ENCODE data around the gene SSH2.
A peak's percentile ranks its signal among the peaks of the same experiment; 100 is the strongest.

Gene SSH2

DNA sequence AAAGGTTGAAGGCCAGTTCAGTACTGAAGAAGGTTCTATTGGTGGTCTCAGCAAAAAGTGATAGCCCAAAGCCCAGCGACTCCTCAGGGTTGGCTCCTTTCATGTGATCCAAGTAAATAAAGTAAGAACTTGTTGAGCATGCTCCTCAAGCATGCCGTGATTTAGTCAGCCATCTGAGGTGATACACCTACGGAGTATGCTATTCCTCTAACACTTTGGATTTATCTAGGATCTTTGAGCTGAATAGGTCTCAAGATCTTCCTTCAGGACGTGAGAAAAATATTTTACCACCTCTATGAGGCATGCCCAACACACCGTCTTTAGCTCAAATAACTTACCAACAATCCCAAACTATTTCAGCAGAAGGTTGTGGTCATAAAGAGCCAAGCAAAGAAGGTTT, 154.0 kb downstream of the SSH2 start:
- no peak for DNase-seq

DNA sequence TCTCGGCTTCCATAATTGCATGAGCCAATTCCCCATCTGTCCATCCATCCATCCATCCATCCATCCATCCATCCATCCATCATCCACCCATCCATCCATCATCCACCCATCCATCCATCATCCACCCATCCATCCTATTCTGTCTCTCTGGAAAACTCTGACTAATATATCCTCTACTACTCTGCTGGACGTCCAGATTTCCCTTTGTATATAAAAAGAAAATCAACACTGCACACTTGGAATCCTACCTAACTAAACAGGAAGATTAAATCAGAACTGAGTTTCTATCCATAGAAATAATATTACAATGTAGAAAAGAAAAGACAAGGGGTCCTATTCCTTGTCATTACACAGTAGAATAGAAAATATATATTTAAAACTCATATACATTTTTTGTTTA, 157.0 kb downstream of the SSH2 start:
- DNase-seq: no peak

DNA sequence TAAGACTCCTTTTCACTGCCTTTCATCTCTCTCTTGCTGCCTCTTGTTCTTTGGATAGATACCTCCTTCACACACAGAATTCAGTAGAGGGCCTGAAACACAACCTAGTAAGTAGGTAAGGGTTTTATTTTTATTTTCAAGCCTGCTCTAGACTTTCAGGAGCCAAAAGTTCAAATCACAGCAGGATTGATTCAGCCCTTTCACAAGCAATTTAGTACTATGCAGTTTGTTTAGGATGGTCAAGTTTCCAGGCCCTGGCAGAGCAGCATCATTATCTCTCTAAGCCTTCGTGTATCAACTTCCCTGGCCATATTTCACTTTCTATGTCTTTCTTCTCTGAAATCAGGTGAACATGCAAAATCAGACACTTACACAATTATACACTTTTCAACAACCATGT, 158.5 kb downstream of the SSH2 start:
- DNase-seq: no peak

DNA sequence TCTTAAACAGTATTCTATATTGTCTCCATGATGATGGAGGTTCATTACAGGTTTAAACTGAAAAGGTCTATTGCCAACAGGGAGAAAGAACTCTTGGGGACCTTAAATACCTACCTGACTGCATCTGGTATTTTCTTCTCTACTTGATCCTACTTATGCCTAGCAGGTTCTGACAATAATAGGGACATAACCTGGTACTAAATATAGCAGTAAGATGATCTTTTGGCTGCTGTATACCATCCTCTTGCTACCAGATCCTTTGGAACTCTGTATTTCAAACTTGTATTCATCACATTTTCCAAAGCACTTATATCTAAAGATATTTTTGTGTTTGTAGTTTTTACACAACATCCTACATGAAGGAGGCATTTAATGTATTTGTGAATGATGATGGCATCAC, 160.8 kb downstream of the SSH2 start:
- no peak for DNase-seq

DNA sequence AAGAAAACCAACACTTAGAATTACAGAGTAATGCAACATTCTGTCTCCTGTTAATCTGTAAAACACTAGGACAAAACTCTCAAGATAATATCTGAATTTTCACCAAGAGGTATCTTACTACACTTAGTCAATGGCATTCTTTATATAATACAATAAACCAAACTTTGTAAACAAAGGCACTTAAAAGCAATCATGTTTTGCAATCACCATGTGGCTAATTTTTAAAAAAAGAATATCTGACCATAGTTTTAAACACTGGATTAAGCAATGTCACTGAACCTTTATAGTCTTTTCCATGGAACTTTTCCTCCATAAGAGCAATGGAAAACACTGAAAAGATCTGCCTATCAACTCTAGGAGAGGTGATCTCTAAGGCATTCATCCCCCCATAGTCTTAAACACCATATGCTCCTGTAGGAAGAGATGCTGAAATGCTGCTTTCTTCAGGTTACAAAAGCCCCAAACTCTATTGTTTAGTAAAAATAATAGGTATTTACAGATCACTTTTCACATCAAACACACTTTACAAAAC, 163.2 kb downstream of the SSH2 start:
- no peak for DNase-seq

DNA sequence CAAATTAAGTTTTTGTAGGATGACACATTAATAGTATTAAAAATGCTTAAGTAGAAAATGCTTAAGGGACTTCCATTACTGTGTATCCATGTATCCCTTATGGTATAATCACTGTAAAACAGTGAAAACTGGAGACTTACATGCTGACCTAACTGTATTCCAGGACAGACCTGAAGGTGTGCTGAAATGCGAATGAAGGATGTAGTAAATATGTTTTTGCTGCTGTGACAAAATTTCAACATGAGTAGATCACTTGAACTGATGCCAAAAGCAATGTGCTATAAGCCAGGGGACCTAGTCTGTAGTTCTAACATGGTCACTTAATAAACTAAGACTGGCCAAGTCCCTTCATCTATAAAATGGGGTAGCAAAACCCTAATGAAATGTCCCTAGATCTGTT, 165.3 kb downstream of the SSH2 start:
- no peak for DNase-seq

DNA sequence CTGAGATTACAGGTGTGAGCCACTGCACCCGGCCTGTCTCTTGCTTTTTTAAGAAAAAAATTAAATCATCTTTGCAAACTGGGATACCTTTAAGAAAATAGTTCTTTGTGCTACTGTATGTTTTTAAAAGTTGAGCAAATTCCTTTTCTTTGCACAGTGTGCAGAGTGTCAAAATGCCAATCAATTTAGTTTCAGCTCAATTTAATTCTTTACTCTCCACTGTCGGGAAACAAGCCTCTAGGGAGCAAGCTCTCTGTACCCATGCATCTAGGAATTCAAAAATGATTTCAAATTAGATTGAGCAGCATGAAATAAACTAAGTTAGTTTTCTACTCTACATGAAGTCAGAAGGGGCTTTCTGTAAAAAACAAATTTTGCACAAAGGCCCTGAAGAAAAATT, 165.8 kb downstream of the SSH2 start:
- DNase-seq: no peak

DNA sequence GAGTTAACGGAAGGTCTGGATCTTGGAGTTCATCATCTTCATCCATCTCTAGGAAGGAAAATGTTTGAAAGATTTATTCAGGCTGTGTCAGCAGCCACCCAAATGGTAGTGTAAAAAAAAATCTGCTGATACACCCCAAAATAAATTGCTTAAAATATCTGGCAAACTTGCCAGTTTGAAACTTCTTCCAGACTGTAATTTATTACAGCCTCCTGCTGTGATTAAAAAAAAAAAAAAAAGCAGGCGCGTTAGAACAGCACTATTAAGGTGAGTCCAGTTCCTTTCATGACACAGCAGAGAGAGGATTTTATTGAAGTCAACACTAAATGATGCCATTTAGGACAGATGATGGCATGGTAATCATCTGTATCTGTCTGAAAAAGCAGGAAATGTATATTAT, 166.8 kb downstream of the SSH2 start:
- no peak for DNase-seq

DNA sequence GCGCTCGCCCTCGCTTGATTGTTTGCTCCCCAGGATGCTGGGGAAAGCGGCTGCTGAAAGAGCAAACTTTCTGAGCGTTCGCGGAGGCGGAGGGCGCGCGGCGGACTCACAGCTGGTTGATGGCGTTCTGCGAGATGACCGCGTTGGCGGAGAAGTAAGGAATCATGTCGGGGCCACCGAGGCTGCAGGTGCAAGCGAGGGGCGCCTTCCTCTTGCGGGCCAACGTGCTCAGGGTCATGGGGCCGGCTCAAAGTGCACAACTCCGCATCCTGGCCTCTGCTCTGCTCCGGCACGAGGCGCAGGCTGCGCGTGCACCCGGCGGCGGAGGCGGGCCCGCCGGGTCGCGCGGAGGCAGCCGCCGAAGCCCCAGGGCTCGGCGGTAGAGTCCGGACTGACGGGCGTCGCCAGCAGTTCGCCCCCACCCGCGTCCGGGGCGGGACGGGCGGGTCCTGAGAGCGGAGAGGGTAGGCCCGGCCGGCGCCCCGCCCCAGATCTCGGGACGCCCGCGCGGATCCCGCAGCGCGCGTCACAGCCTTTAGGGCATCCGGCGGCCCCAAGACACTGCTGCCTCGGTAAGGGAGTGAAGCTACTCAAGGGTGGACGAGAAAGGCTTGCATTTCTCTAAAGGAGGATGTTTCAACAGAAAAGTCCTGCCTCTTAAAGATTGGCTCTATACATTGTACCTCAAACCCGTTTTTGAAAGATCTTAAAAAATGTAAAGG, 168.8 kb downstream of the SSH2 start:
- peak; percentile 93 for DNase-seq

DNA sequence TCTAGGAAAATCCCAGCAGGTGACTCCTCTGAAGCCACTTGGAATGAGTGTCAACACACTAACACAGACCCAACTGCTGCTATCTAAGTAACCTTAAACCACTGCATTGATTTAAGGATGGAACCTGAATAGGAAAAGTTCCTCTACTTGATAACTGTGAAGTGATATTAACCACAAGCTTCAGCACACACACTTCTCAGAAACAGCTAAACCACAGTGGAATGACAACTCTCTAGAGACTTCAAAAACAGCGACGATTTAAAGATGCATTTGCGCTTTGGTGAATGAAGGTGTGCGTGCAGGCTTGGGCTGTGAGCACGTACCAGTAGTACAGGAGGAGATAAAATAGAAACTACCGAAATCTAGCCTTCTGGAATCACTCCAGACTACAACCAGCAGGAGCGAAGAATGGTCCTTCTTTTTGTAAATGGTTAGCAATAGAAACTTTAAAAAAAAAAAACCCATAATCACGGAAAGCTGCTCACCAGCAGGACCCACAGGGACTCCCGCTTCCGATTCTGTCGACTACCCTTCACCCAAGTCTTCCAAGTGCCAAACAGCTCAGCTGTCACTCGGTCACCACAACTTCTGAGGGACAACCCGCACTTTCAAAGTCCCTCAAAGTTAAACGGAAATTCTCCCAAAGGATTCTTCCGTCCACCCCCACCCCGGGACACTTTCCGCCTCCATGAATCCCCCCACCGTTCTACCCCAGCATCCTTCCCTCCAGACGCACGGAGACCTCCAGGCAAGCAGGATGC, 169.6 kb downstream of the SSH2 start:
- DNase-seq: peak; percentile 55

DNA sequence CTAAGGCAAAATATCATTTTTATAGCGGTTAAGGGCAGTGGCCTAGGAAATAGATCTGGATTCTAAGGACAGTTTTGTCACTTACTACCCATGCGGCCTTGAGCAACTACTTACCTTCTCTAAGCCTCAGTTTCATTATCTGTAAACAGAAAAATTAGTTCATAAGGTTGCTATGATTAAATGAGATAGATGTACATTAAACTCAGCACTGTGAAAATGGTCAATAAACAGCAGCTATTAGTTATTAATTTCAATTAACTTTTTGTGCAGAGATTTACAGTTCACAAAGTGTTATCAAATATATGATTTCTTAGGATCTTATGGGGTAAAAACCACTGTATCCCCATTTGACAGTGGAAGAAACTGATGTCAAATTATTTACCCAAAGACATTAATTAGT, 171.8 kb downstream of the SSH2 start:
- no peak for DNase-seq

DNA sequence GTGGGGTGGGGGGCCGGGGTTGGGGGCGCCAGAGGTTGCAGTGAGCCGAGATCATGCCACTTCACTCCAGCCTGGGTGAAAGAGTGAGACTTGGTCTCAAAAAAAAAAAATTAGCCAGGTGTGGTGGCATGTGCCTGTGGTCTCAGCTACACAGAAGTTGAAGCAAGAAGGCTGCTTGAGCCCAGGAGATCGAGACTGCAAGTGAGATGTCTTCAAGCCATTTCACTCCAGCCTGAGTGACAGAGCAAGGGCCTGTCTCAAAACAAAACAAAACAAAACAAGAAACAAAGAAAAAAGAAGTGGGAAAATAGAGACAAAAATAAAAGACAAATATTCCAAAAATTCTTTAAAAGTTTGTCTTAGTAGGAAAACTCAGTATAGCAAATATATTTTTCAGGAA, 172.2 kb downstream of the SSH2 start:
- DNase-seq: no peak

DNA sequence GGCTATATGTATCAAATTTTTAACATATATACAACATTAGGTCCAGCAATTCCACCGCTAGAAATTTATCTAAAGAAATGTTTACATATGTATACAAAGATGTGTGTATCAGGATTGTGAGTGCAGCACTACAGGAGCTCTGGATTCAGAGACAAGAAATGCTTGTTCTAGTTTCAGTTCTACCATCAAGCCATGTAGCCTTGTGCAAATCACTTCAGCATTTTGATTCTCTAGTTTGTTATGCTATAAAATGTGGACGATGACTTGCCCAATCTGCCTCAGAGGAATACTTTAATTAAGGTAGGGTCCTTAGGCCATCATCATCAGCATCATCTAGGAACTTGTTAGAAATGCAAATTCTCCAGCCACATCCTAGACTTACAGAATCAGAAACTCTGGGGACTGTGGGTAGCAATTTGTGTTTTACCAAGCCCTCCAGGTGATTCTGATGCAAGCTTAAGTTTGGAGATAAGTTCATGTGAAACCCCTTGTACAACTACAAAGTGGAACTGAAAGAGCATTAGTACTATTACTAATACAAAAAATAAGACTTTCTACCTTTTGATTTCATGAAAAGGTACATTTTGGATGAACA, 176.1 kb downstream of the SSH2 start:
- DNase-seq: no peak

DNA sequence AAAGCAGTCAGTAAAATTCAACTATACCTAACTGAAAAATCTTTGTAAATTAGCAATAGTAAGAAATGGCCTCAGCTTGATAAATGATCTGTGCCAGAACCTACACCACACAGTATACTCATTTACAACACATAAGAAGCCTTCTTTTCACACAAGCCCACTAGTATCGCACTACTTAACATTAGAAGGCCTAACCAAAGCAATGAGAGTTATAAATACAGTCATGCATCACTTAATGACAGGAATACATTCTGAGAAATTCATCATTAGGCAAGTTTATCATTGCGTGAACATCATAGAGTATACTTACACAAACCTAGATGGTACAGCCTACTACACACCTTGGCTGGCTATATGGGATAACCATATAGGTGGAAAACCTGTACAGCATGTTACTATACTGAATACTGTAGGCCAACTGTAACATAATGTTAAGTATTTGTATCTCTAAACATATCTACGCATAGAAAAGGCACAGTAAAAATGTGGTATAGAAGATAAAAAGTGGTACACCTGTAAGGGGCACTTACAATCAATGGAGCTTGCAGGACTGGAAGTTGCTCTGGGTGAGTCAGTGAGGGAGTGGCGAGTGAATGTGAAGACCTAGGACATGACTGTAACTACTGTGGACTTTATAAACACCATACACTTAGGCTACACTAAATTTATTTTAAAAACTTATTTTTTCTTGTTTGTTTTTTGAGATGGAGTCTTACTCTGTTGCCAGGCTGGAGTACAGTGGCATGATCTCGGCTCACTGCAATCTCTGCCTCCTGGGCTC, 180.8 kb downstream of the SSH2 start:
- no peak for DNase-seq

DNA sequence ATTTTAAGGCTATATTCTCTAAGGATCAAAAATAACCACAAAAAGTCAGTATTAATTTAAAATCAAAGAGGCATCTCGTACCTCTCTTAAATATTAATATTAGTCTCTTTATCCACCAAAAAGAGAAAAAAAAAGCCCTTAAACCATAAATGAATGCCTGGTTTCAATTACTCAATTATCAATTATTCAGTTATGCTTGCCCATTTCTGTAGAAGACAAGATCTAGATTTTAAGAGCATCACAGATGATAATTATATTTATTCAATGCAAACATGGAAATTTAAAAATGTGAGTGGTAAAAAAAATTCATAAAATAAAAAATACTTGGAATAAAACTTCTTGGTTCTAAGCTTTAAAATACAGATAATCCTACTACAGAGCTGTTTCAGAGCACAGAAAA, 181.6 kb downstream of the SSH2 start:
- no peak for DNase-seq

DNA sequence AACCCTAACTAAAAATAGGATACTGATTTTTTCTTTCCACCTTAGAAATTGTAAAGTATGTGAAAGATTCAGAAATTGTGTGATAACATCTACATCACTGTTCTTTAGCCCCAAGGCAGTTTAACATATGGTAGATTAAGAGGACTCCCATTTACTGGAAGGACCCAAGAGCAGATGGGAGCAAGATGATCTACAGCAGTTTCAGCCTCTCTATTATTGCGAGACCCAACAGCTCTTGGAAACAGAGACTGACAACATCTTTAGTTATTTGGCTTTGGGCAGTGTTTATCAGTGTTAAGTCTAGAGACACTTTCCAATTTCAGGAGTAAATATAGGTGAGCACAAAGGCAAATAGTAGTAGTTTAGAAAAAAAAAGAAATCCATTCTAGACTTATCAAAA, 182.4 kb downstream of the SSH2 start:
- no peak for DNase-seq

DNA sequence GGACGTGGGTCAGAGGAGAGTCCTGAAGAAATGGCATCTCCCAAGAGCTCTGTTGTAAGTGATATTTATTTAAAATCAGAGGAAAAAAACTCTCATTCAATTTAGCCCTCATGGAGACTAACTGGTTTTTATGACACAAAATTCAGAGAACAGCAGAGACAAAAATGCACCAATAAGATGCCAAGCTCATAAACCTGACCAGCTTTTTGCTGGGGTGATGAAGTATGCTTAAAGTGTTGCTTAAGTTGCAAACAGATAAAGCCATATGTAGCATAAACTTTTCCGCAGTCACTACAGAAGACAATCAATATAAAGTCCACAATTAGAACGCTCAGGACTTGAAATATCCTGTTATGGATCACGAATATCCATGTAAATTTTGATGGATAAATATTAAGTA, 183.4 kb downstream of the SSH2 start:
- DNase-seq: no peak

DNA sequence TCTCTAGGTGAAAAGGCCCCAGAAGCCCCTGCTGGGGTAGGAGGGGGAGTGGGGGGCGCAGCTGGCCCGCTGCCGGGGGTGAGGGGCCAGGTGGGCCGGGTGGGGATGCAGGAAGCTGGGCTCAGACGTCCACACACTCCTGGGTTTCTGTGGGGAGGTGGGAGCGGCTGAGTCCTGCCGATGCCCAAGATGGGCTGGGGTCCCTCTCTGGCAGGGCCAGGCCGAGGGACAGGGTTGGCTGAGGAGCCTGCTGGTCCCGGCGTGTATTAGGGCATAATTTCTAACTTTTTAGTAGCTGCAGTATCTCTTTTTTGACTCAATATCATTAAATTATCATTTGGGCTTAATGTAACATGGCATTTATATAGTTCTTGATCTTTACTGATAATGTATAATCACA, 185.9 kb downstream of the SSH2 start:
- no peak for DNase-seq

DNA sequence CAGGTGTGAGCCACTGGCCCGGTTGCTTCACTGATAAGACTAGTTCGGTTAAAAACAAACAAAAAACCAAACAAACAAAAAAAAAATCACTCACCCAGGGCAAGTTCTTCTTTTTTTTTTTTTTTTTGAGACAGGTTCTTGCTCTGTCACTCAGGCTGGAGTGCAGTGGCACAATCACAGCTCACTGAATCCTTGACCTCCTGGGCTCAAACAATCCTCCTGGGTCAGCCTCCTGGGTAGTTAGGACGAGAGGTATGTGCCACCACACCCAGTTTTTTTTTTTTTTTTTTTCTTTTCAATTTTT, 187.9 kb downstream of the SSH2 start:
- no peak for DNase-seq

DNA sequence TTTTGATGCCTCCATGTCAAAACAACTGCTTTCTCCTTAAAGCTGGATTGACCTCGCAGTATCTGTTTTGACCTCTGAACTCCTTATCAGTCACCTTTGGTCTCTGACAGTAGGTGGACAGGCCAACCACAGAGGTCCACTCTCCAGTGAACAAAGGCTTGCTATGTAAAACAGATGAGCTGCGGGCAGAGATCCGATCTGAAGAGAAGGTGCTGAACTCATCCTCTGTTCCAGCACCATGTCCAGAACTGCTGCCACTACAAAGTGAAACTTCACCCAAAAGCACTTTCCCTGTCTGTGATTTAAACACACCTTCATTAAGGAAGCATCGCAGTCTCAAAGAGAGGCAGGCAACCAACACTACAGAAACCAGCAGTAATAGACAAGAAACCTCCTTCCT, 190.0 kb downstream of the SSH2 start:
- no peak for DNase-seq

DNA sequence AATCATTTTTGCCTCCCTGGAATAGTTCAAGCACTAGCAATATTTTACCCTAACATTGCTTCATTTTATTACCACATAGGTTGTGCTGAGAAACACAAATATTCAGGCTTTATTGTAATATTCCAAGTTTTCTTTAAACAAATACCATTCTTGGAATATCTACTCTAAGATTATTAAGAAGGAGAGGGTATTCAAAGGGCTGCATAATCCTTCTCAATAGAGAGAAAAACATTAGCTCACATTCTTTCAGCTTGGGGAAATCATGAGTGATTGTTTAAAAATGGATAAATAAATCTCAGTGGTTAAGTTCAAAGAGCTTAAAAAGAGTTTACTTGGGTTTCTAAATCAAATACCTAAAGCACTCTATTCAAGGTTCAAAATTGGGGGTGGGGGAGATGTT, 195.4 kb downstream of the SSH2 start:
- DNase-seq: no peak

DNA sequence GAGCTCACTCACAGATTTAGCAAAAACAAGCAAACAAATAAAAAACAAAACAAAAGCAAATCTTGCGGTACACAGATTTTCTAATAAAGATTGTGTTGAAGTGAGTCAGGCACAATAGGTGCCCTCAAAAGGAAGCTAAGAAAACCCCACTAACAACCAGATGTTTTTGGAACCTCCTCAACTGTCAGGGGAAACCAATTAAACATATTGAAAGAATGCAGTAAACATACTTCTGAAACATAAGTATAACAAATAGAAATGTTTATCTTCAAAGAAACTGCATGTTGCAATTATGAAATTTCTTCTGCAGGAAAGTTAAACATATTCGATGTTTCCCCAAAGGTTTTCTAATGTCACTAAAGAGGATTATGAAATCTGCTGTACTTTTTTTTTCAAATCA, 196.9 kb downstream of the SSH2 start:
- no peak for DNase-seq

DNA sequence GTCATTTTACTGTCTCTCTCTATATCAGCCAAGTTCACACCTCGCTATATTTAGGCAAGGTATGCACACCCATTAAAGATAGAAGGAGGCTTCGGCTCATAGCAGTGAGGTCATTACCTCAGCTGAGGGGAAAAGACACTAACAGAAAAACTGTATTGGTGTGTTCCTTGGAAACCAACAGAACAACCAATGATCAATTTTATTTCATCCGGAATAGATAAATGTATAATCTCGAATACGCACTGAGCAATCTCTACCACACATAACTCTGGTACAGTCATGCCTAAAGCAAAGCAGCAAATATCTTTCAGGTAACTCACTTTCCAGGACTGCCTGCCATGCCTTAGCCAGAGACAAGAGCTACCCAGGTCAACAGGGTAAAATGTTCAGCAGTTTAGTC, 197.4 kb downstream of the SSH2 start:
- DNase-seq: no peak

DNA sequence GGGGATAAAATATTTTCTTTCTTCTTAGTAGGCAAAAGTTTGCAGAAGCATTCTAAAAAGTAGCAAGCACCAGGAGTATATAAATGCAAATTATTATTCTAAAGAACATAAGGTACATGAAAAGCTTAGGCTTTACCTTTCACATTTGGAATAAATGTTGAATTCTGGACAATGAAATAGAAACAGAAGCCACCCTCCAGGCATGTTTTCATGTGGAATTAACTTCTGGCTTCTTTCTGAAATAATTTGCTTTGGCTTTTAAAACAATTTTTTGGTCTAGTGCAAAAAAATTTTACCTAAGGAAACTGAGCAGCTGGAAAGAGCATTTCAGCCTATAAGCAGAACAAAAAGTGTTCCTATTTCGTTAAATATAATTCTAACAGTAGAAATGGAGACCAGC, 197.8 kb downstream of the SSH2 start:
- DNase-seq: no peak

Measured in activated T-cell treated with anti-CD3 and anti-CD28 coated beads, Interleukin-2, amount 50 U/mL, for 1 hour (primary cell).